PFSK-1 (cell line): ENCODE measurements around the gene KLHL5.

Experiments
- FOXP2 ChIP-seq: optimal IDR thresholded peaks from 2 replicates; pipeline ENCODE3; 2011; ENCODE audit warnings: borderline replicate concordance, control low read depth, inconsistent platforms; ENCODE audit not compliant: insufficient read depth; ENCODE audit errors: extremely low read length, extremely low read depth
- POLR2AphosphoS5 ChIP-seq: IDR thresholded peaks from 2 replicates; pipeline ENCODE4 v1.6.1; 2012; ENCODE audit warnings: low read depth, mild to moderate bottlenecking, control low read depth, low read length, moderate library complexity
- SIN3A ChIP-seq: IDR thresholded peaks from 2 replicates; pipeline ENCODE4 v1.6.1; 2012; ENCODE audit warnings: mild to moderate bottlenecking, low read length, moderate library complexity, borderline replicate concordance; ENCODE audit not compliant: insufficient read depth
- TAF1 ChIP-seq: IDR thresholded peaks from 2 replicates; pipeline ENCODE4 v1.6.1; 2012; ENCODE audit warnings: low read length, control low read depth, borderline replicate concordance; ENCODE audit not compliant: insufficient read depth
- TF ChIP-seq, protein P1 (sequence below), 2 experiments: IDR thresholded peaks; 2 replicates each; pipeline versions ENCODE4 v1.6.1 to v1.8.0; 2011 to 2012; ENCODE audit warnings: low read depth in 2 of 2, low read length in 2 of 2, control low read depth in 1 of 2, inconsistent platforms in 1 of 2, mild to moderate bottlenecking in 1 of 2, moderate library complexity in 1 of 2; ENCODE audit not compliant: insufficient read depth in 1 of 2

DNA sequence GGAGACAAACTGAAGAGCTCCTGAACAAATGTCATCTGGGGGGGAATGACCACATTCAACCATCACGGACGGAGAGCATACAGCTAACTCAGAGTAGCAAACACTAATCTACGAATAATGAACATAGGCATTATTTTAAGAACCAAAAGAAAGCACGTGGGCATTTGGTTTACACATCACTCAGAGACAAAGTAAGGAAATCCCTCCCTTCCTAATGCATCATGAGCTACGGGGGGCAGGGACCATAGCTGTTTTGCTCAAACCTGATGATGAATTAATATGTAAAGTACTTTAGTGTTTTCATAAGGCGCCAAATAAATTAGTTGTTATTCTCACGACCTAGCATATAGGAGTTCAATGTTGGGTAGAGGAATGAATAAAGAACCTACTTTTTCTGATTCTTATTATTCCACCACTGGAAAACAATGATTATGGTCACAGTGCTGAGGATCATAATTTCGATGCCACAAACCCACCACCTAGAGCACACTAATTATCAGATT is 18.1 kb upstream of the KLHL5 start:
- TF ChIP-seq POLR2AphosphoS5: no peak
- TF ChIP-seq TAF1: no peak
- TF ChIP-seq SIN3A: no peak
- TF ChIP-seq, protein P1, sequence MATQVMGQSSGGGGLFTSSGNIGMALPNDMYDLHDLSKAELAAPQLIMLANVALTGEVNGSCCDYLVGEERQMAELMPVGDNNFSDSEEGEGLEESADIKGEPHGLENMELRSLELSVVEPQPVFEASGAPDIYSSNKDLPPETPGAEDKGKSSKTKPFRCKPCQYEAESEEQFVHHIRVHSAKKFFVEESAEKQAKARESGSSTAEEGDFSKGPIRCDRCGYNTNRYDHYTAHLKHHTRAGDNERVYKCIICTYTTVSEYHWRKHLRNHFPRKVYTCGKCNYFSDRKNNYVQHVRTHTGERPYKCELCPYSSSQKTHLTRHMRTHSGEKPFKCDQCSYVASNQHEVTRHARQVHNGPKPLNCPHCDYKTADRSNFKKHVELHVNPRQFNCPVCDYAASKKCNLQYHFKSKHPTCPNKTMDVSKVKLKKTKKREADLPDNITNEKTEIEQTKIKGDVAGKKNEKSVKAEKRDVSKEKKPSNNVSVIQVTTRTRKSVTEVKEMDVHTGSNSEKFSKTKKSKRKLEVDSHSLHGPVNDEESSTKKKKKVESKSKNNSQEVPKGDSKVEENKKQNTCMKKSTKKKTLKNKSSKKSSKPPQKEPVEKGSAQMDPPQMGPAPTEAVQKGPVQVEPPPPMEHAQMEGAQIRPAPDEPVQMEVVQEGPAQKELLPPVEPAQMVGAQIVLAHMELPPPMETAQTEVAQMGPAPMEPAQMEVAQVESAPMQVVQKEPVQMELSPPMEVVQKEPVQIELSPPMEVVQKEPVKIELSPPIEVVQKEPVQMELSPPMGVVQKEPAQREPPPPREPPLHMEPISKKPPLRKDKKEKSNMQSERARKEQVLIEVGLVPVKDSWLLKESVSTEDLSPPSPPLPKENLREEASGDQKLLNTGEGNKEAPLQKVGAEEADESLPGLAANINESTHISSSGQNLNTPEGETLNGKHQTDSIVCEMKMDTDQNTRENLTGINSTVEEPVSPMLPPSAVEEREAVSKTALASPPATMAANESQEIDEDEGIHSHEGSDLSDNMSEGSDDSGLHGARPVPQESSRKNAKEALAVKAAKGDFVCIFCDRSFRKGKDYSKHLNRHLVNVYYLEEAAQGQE (IDR thresholded peaks at IDR 0.05; ENCODE audit: insufficient read depth in 1 of 2, low read depth in 2 of 2, low read length in 2 of 2): no peak
- no peak for TF ChIP-seq FOXP2
